ENCODE data around the gene JAZF1.

The JAZF1 gene

DNA sequence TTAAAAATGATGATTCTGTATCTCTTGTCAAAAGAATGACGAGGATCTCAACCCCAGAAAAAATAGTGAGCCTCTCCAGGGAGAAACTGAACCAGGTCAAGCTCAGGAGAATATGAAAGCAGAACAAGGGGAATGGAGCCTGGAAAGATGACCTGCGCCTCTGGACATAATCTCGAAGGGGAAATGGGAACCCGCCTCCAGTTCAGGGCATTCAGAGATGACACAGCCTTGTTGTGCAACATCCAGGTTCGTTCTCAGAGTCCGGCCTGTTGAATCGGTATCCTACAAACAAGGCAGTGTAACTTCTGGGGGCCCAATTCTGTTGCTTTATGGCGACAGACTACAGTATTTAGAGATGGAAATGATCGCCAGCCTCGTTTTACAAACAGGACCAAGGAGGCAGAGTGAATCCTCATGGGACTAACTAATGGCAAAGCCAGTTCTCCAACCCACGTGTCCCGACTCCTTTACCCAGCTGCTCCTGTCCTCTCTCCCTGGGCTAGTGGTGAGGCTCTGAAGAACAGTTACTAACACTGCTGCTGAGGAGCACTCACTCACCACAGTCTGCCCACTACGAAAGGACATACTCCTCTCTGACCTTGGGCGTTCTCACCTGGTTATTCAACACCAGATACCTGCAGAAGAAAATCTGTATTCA is 67.6 kb downstream of the JAZF1 start:
- Histone ChIP-seq H2AFZ (ENCODE audit: low read length) (no peak overlapping the region), H3K36me3 (ENCODE audit: insufficient read depth, low read length) (no peaks in the 10 kb centered on the region), H3K9me3 (ENCODE audit: low read length) (no peaks in the 10 kb centered on the region), H3K4me3 (ENCODE audit: low read depth, low read length, poor library complexity, severe bottlenecking) (no peak overlapping the region), H3K79me2 (ENCODE audit: insufficient read depth, low read length) (no peaks in the 10 kb centered on the region), H3K4me2 (ENCODE audit: low read length) (no peak overlapping the region), H3F3A (ENCODE audit: insufficient read depth, low read length) (no peaks in the 10 kb centered on the region), H3K4me1 (ENCODE audit: insufficient read depth, low read length, severe bottlenecking) (no peaks in the 10 kb centered on the region), H3K27ac (ENCODE audit: low read depth, low read length, poor library complexity, severe bottlenecking) (no peak overlapping the region), H3K9me2 (ENCODE audit: low read depth, low read length) (no peaks in the 10 kb centered on the region; the same call in 1 of the 2 replicates), H3K9ac (ENCODE audit: low read length) (no peak overlapping the region), H4K20me1 (ENCODE audit: insufficient read depth, low read length) (no peaks in the 10 kb centered on the region; the same call in 1 of the 2 replicates), H3K27me3 (ENCODE audit: insufficient read depth, low read length) (no peaks in the 10 kb centered on the region)
- TF ChIP-seq, protein P1, sequence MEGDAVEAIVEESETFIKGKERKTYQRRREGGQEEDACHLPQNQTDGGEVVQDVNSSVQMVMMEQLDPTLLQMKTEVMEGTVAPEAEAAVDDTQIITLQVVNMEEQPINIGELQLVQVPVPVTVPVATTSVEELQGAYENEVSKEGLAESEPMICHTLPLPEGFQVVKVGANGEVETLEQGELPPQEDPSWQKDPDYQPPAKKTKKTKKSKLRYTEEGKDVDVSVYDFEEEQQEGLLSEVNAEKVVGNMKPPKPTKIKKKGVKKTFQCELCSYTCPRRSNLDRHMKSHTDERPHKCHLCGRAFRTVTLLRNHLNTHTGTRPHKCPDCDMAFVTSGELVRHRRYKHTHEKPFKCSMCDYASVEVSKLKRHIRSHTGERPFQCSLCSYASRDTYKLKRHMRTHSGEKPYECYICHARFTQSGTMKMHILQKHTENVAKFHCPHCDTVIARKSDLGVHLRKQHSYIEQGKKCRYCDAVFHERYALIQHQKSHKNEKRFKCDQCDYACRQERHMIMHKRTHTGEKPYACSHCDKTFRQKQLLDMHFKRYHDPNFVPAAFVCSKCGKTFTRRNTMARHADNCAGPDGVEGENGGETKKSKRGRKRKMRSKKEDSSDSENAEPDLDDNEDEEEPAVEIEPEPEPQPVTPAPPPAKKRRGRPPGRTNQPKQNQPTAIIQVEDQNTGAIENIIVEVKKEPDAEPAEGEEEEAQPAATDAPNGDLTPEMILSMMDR (IDR thresholded peaks at IDR 0.05; ENCODE audit: low read length), result no peak
- no peak for TF ChIP-seq EZH2 (IDR thresholded peaks at IDR 0.05; ENCODE audit: borderline replicate concordance, low read length)

DNA sequence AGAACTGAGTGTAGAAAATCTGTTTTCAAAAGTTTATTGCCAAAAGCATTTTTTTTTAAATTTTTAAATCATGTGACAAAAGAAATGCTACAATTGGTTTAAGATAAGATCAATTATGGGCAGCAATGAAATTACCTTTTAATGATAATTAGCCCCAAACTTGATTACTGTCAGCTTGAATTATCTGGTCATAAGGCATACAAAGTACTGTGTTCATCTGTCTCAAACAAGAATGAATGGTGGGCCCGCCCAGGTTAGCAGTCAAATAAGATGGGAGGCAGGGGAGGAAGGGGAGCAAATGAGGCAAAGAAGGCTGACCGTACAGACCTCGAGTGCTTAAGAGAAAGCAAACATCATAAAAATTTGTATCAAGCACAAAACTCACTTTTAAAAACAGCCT is 68.1 kb downstream of the JAZF1 start:
- no peaks in the 10 kb centered on the region; the same call in 1 of the 2 replicates for H4K20me1 ChIP-seq (ENCODE audit: insufficient read depth, low read length)
- H3F3A ChIP-seq (ENCODE audit: insufficient read depth, low read length), result no peaks in the 10 kb centered on the region
- TF ChIP-seq, protein P1 (IDR thresholded peaks at IDR 0.05; ENCODE audit: low read length), result no peak
- TF ChIP-seq EZH2 (IDR thresholded peaks at IDR 0.05; ENCODE audit: borderline replicate concordance, low read length), result no peak
- H3K9ac ChIP-seq (ENCODE audit: low read length), result no peak overlapping the region
- H3K4me1 ChIP-seq (ENCODE audit: insufficient read depth, low read length, severe bottlenecking), result no peaks in the 10 kb centered on the region
- no peaks in the 10 kb centered on the region for H3K27me3 ChIP-seq (ENCODE audit: insufficient read depth, low read length)
- H3K27ac ChIP-seq (ENCODE audit: low read depth, low read length, poor library complexity, severe bottlenecking), result no peak overlapping the region
- no peak overlapping the region for H3K4me3 ChIP-seq (ENCODE audit: low read depth, low read length, poor library complexity, severe bottlenecking)
- no peaks in the 10 kb centered on the region; the same call in 1 of the 2 replicates for H3K9me2 ChIP-seq (ENCODE audit: low read depth, low read length)
- no peaks in the 10 kb centered on the region for H3K36me3 ChIP-seq (ENCODE audit: insufficient read depth, low read length)
- H3K9me3 ChIP-seq (ENCODE audit: low read length), result no peaks in the 10 kb centered on the region
- no peaks in the 10 kb centered on the region for H3K79me2 ChIP-seq (ENCODE audit: insufficient read depth, low read length)
- no peak overlapping the region for H3K4me2 ChIP-seq (ENCODE audit: low read length)
- H2AFZ ChIP-seq (ENCODE audit: low read length), result no peak overlapping the region

DNA sequence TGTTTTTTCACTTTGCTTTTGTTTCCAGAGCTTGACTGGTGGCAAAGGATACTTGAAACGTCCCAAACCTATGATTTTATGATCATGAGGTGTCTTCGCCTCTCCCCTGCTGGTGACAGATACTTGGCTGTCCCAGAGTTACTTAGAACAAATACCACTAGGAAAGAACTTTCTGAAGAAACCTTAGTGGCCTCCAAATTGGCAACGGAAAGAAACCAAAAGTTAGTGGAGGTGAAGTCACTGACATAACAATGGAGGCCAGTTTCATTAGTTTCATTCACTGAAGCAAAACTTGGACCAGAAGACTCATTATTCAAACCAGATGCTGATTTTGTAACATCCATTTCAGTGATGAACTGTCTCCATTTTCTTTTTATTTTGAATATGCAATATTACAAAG is 68.6 kb downstream of the JAZF1 start:
- H3K27ac ChIP-seq (ENCODE audit: low read depth, low read length, poor library complexity, severe bottlenecking), result no peak overlapping the region
- no peaks in the 10 kb centered on the region for H3F3A ChIP-seq (ENCODE audit: insufficient read depth, low read length)
- H3K27me3 ChIP-seq (ENCODE audit: insufficient read depth, low read length), result no peaks in the 10 kb centered on the region
- H3K4me3 ChIP-seq (ENCODE audit: low read depth, low read length, poor library complexity, severe bottlenecking), result no peak overlapping the region
- H3K79me2 ChIP-seq (ENCODE audit: insufficient read depth, low read length), result no peaks in the 10 kb centered on the region
- TF ChIP-seq, protein P1 (IDR thresholded peaks at IDR 0.05; ENCODE audit: low read length), result no peak
- H4K20me1 ChIP-seq (ENCODE audit: insufficient read depth, low read length), result no peaks in the 10 kb centered on the region
- H3K9ac ChIP-seq (ENCODE audit: low read length), result no peak overlapping the region
- H3K9me2 ChIP-seq (ENCODE audit: low read depth, low read length), result no peaks in the 10 kb centered on the region
- no peak overlapping the region for H2AFZ ChIP-seq (ENCODE audit: low read length)
- no peak overlapping the region for H3K4me2 ChIP-seq (ENCODE audit: low read length)
- no peaks in the 10 kb centered on the region for H3K36me3 ChIP-seq (ENCODE audit: insufficient read depth, low read length)
- H3K9me3 ChIP-seq (ENCODE audit: low read length), result no peaks in the 10 kb centered on the region
- no peaks in the 10 kb centered on the region for H3K4me1 ChIP-seq (ENCODE audit: insufficient read depth, low read length, severe bottlenecking)

Measured in OCI-LY1 (cell line).